Thoracic aorta (tissue), 2 donors: ENCODE results near the gene CHST15. TPM values are rescaled to one million over a fixed set of nuclear protein-coding genes. Genes with fewer than 3 reads are reported as not detected.

Source experiments
- ATAC-seq: fragments of 150-250 bp; one replicate; pipeline ENCODE4 v1.8.0; 2017; ENCODE audit warnings: low read depth; ENCODE audit not compliant: insufficient number of reproducible peaks, low FRiP score
- DNase-seq: peaks from one replicate; pipeline ENCODE4 v3.0.0-alpha.2; 2020; ENCODE audit warnings: low spot score
- H3K27ac ChIP-seq, 2 donors: fragments of 200-600 bp; sonication (generic); 1 replicate in 1 of 2; 2 replicates in 1 of 2; pipeline ENCODE4 v1.5.1; 2016; ENCODE audit warnings: mild to moderate bottlenecking in 2 of 2, moderate library complexity in 2 of 2
- H3K27me3 ChIP-seq: fragments of 200-600 bp; sonication (generic); replicated peaks from 2 replicates; pipeline ENCODE4 v1.6.0; 2016; ENCODE audit warnings: mild to moderate bottlenecking; ENCODE audit not compliant: insufficient read depth
- H3K36me3 ChIP-seq: fragments of 200-600 bp; sonication (generic); one replicate; pipeline ENCODE4 v1.5.1; 2016
- H3K4me1 ChIP-seq, 2 donors: fragments of 200-600 bp; sonication (generic); 1 replicate in 1 of 2; 2 replicates in 1 of 2; pipeline versions ENCODE4 v1.5.1 to v1.6.0; 2016; ENCODE audit warnings: low read depth in 2 of 2, mild to moderate bottlenecking in 1 of 2; ENCODE audit not compliant: control insufficient read depth in 1 of 2
- H3K4me3 ChIP-seq: fragments of 200-600 bp; sonication (generic); 2 replicates; pipeline ENCODE4 v1.5.1; 2016; ENCODE audit warnings: mild to moderate bottlenecking
- H3K9me3 ChIP-seq: fragments of 200-600 bp; sonication (generic); 2 replicates; pipeline ENCODE4 v1.5.1; 2016
- total RNA-seq, 2 donors: library from RNA; depleted of rRNA; stranded (reverse); fragments of >200 nt; gene quantifications; one replicate each; pipeline versions ENCODE4 v1.1.0 to v1.2.3, GENCODE V29; 2016
- TF ChIP-seq, protein P1 (sequence below): fragments of 200-600 bp; sonication (generic); IDR thresholded peaks from one replicate; pipeline ENCODE4 v1.5.1; 2019; ENCODE audit warnings: antibody characterized with exemption

The CHST15 gene
- total RNA-seq, 2 donors from 2014 or later: 31.9 to 34.0 TPM

DNA sequence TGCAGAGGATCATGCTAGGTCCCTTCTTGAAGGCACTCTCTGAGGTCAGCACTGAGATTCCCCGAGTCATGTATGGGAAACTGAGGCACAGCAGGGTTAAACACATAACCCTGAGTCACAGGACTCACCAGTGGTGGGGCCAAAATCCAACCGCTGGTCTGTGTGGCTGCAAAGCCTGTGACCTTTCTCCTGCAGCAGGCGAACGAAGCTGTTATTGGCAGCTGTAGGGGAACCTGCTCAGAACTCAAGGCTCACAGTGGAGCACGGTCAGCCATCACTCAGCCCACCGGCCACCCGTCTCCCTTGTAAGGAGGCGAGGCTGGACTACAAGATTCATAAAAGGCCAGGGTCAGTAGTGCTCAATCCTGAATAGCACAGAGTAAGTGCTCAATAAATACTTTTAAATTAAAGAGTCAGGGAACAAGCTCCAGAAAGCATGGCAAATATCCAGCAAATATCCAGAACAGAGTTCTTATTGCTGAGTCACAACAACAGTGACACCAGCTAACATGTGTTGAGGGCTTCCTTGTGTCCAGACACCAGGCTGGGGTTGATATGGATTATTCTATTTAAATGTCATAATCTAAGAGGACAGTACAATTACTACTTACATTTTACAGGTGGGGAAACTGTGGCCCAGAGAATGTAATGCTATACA, 34.9 kb downstream of the CHST15 start:
- ATAC-seq (no peak), DNase-seq (no peak)
- Histone ChIP-seq H3K36me3 (no peaks in the 10 kb centered on the region), H3K9me3 (no peaks in the 10 kb centered on the region), H3K27ac (no peak overlapping the region), H3K4me3 (no peak overlapping the region), H3K4me1 (peaks cover 1 to 5% of the 10 kb centered on the region in 2 donors), H3K27me3 (no peaks in the 10 kb centered on the region)
- TF ChIP-seq, protein P1, sequence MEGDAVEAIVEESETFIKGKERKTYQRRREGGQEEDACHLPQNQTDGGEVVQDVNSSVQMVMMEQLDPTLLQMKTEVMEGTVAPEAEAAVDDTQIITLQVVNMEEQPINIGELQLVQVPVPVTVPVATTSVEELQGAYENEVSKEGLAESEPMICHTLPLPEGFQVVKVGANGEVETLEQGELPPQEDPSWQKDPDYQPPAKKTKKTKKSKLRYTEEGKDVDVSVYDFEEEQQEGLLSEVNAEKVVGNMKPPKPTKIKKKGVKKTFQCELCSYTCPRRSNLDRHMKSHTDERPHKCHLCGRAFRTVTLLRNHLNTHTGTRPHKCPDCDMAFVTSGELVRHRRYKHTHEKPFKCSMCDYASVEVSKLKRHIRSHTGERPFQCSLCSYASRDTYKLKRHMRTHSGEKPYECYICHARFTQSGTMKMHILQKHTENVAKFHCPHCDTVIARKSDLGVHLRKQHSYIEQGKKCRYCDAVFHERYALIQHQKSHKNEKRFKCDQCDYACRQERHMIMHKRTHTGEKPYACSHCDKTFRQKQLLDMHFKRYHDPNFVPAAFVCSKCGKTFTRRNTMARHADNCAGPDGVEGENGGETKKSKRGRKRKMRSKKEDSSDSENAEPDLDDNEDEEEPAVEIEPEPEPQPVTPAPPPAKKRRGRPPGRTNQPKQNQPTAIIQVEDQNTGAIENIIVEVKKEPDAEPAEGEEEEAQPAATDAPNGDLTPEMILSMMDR: no peak

DNA sequence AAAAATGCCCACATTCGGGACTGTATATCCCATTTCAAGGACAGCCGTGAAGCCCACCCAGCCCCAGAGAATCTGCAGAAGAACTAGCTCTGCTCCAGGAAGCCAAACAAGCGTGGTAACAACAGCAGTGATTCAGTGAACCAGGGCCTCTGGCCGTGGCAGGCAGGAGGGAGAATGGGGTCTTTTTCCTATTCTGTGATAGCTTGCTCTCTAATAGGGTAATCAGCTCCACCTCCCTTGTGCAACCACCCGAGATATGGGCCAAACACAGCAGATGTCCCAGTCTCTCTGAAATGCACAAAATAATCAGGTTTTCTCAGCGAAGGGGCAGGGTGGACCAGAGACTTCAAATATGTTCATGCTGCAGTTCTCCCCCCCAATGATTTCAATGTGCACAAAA, 35.8 kb downstream of the CHST15 start:
- H3K4me1 ChIP-seq: no peaks in the 10 kb centered on the region
- no peaks in the 10 kb centered on the region for H3K9me3 ChIP-seq
- no peak overlapping the region for H3K27ac ChIP-seq
- TF ChIP-seq, protein P1: no peak
- H3K4me3 ChIP-seq: no peak overlapping the region
- ATAC-seq (no peak), DNase-seq (no peak)
- no peaks in the 10 kb centered on the region for H3K27me3 ChIP-seq
- H3K36me3 ChIP-seq: no peaks in the 10 kb centered on the region

DNA sequence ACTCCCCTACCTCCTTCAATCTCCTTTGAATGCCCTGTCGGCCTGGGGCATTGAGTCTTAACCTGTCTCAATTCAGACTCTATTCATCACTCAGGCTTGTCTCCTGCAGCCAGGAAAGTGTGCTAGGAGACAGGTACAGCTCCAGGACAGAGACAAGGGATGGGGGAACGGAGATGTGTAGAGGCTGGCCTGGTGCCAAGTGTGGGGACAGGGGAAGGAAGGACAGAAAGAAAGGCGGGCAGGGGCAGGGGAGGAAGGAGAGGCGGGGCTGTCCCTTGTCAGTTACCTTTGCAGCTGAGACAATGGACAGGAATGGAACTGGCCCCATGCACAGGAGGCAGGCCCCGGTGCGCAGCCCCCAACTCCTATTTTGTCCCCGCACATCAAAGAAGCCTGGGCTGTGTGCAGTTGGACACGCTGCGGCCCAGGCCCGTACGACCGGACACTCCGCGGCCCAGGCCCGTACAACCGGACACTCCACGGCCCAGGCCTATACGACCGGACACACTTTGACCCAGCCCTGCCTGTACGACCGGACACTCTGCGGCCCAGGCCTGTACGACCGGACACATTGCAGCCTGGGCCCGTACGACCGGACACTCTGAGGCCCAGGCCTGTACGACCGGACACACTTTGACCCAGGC, 36.9 kb downstream of the CHST15 start:
- H3K27me3 ChIP-seq: no peaks in the 10 kb centered on the region
- ATAC-seq (no peak), DNase-seq (no peak)
- no peaks in the 10 kb centered on the region for H3K36me3 ChIP-seq
- H3K4me1 ChIP-seq: no peaks in the 10 kb centered on the region
- H3K27ac ChIP-seq: no peak overlapping the region
- TF ChIP-seq, protein P1: no peak
- no peak overlapping the region for H3K4me3 ChIP-seq
- no peaks in the 10 kb centered on the region for H3K9me3 ChIP-seq

DNA sequence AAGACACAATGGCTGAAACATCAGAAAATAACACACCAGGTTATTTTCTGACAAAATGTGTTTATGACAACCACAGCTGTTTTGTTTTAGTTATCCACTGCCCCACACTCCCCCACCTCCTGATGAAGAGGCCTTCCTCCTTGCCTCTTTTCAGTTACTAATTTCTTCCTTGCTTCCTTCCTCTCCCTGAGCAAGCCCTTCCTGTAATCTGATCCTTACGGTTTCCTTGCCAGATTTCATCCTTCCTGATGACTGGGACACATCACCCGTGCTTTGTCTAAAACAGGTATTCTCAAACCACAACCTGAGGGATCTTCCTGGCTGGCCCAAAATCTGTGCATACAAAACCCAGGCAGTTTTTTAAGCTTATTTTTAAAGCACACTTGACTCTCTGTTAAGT, 39.4 kb downstream of the CHST15 start:
- Histone ChIP-seq H3K36me3 (no peaks in the 10 kb centered on the region), H3K4me1 (peaks cover 0 to under 1% of the 10 kb centered on the region in 2 donors), H3K27me3 (no peaks in the 10 kb centered on the region), H3K9me3 (no peaks in the 10 kb centered on the region), H3K27ac (no peak overlapping the region), H3K4me3 (no peak overlapping the region)
- DNase-seq (no peak), ATAC-seq (no peak)
- TF ChIP-seq, protein P1: no peak

DNA sequence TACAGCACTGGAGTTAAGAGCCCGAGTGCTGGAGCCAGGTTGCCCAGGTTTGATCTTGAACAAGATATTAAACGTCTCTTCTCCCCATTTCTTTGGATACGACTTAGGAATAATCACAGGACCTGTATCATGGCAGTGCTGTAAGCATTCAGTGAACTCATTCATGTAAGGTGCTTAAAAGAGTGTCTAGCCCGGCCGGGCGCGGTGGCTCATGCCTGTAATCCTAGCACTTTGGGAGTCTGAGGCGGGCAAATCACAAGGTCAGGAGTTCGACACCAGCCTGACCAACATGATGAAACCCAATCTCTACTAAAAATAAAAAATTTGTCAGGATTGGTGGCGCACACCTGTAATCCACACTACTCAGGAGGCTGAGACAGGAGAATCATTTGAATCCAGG, 40.8 kb downstream of the CHST15 start:
- peaks cover 0 to 11% of the 10 kb centered on the region in 2 donors for H3K4me1 ChIP-seq
- TF ChIP-seq, protein P1: no peak
- DNase-seq: no peak

More for the DNA sequence above, 40.8 kb downstream of the CHST15 start:
- Histone ChIP-seq H3K36me3 (no peaks in the 10 kb centered on the region), H3K9me3 (no peaks in the 10 kb centered on the region), H3K27ac (no peak overlapping the region), H3K27me3 (no peaks in the 10 kb centered on the region), H3K4me3 (no peak overlapping the region)
- no peak for ATAC-seq
